Gastroesophageal sphincter (tissue), 4 donors: ENCODE data around the gene CACNA1C. TPM values are rescaled to one million over a fixed set of nuclear protein-coding genes. Genes with fewer than 3 reads are reported as not detected.

Source experiments
- ATAC-seq: fragments of 150-250 bp; one replicate; pipeline ENCODE4 v1.9.1; 2016; ENCODE audit warnings: mild to moderate bottlenecking, moderate library complexity
- H3K27ac ChIP-seq, 4 donors: fragments of 200-600 bp; sonication (generic) in 3 of 4; 1 replicate in 3 of 4; 2 replicates in 1 of 4; pipeline ENCODE4 v1.5.1; 2016 to 2019
- H3K27me3 ChIP-seq: fragments of 200-600 bp; sonication (generic); one replicate; pipeline ENCODE4 v1.5.1; 2019
- H3K36me3 ChIP-seq, 2 donors: fragments of 200-600 bp; sonication (generic); one replicate each; pipeline ENCODE4 v1.5.1; 2019; ENCODE audit warnings: control low read depth in 1 of 2
- H3K4me1 ChIP-seq, 3 donors: fragments of 200-600 bp; sonication (generic); 1 replicate in 2 of 3; 2 replicates in 1 of 3; pipeline ENCODE4 v1.5.1; 2016 to 2019; ENCODE audit warnings: control low read depth in 2 of 3
- H3K4me3 ChIP-seq, 2 donors: fragments of 200-600 bp; sonication (generic); one replicate each; pipeline ENCODE4 v1.5.1; 2019; ENCODE audit warnings: mild to moderate bottlenecking in 1 of 2, moderate library complexity in 1 of 2
- H3K9me3 ChIP-seq, 3 donors: fragments of 200-600 bp; sonication (generic); one replicate each; pipeline ENCODE4 v1.5.1; 2017 to 2019; ENCODE audit warnings: control low read depth in 2 of 3
- CTCF ChIP-seq, 4 experiments: fragments of 200-600 bp in 2 of 4; fragments of 450-650 bp in 2 of 4; sonication (generic) in 1 of 4; IDR thresholded peaks; one replicate each; pipeline ENCODE4 v1.5.1; 2017 to 2019; ENCODE audit warnings: antibody characterized with exemption in 4 of 4, mild to moderate bottlenecking in 2 of 4, moderate library complexity in 2 of 4
- EP300 ChIP-seq: sonication (generic); formaldehyde crosslinking; IDR thresholded peaks from one replicate; pipeline ENCODE4 v1.6.1; 2017; ENCODE audit warnings: antibody characterized with exemption, mild to moderate bottlenecking
- POLR2A ChIP-seq, 2 donors: fragments of 450-650 bp; IDR thresholded peaks; one replicate each; pipeline ENCODE4 v1.6.1; 2017; ENCODE audit warnings: antibody characterized with exemption in 2 of 2, mild to moderate bottlenecking in 2 of 2, moderate library complexity in 1 of 2
- POLR2AphosphoS5 ChIP-seq: sonication (generic); formaldehyde crosslinking; IDR thresholded peaks from one replicate; pipeline ENCODE4 v1.6.1; 2017; ENCODE audit warnings: antibody characterized with exemption
- WGBS, 2 donors: methylation state at CpG; one replicate each; pipeline ENCODE4 v1.1.5; 2018; ENCODE audit warnings: low coverage in 1 of 2; 5-methylcytosine and 5-hydroxymethylcytosine counted together
- total RNA-seq, 4 donors: library from RNA; depleted of rRNA; stranded (reverse); fragments of >200 nt; gene quantifications; one replicate each; pipeline ENCODE4 v1.1.0, GENCODE V29; 2016

CACNA1C gene
- total RNA-seq, 4 donors from 2014 or later, result 22.9 to 96.2 (median 41.4) TPM

- WGBS, 2 donors, result 86 to 88% methylated on average over 4 of the region's 4 CpGs
- no peak for TF ChIP-seq CTCF (IDR thresholded peaks at IDR 0.05)
These were observed 478.6 kb downstream of the CACNA1C start for GRCh38 chr12:2531371-2531770.

DNA sequence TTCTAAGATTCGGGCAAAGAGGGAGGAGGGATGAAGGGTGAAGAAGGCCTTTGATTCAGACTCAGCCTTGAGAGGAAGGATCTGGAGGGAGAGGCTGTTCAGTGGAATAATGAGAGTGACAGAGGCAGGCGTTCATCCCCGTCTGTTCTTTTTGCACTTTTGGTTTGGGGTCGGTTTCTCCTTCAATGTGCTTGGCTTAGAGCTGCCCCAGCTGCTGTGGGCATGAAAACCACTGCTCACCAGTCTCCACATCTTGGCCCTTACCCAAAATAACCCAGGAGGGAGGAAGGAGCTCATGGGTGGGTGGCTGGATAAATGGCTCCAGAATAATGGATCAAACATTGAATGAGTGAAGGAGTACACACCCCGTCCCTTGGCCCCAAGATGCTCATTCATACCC is 480.2 kb downstream of the CACNA1C start:
- H3K4me1 ChIP-seq, result no peaks in the 10 kb centered on the region
- H3K9me3 ChIP-seq, result no peaks in the 10 kb centered on the region
- no peak for ATAC-seq
- peaks cover 0 to 74% of the 10 kb centered on the region in 2 donors for H3K36me3 ChIP-seq
- H3K4me3 ChIP-seq, result no peak overlapping the region
- H3K27ac ChIP-seq, result no peak overlapping the region
- TF ChIP-seq POLR2AphosphoS5 (no peak), CTCF (IDR thresholded peaks at IDR 0.05) (no peak), POLR2A (IDR thresholded peaks at IDR 0.05) (no peak)
- no peaks in the 10 kb centered on the region for H3K27me3 ChIP-seq
- 67 to 90% methylated on average over 1 to 4 of the region's 5 CpGs for WGBS, 2 donors

More at GRCh38 chr12:2531371-2531770, 478.6 kb downstream of the CACNA1C start:
- Histone ChIP-seq H3K27ac (no peak overlapping the region), H3K4me1 (no peaks in the 10 kb centered on the region), H3K4me3 (no peak overlapping the region), H3K36me3 (peaks cover 0 to 76% of the 10 kb centered on the region in 2 donors), H3K27me3 (no peaks in the 10 kb centered on the region), H3K9me3 (no peaks in the 10 kb centered on the region)
- ATAC-seq, result no peak

DNA sequence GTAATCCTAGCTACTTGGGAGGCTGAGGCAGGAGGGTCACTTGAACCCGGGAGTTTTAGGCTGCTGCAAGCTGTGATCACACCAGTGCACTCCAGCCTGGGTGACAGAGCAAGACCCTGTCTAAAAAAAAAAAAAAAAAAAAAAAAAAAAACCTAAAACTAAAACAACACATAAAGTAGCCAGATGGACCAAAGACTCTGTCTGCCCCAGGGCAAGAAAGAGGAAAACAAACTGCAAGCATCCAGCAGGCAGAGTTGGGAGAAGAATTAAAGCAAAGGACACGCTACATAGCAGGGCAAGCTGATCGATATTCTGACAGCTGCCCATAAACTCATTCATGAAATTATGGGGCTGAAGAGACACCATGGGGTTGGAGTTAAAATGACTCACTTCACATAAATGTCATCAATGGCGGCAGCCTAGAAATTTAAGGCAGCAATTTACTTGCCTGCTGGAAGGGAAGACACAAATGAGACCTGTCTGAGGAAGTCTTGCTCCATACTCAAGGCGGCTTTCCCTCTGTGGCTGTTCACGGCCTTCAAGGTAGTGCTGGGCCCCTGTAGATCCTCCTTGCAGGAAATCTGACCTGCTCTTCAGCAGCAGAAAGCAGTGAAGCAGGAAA is 482.9 kb downstream of the CACNA1C start:
- no peak overlapping the region for H3K4me3 ChIP-seq
- H3K36me3 ChIP-seq, result peaks cover 0 to 60% of the 10 kb centered on the region in 2 donors
- no peak overlapping the region for H3K27ac ChIP-seq
- TF ChIP-seq CTCF (IDR thresholded peaks at IDR 0.05) (no peak), POLR2AphosphoS5 (no peak), EP300 (no peak), POLR2A (IDR thresholded peaks at IDR 0.05) (no peak)
- ATAC-seq, result no peak
- WGBS, 2 donors, result 78 to 93% methylated on average over 3 to 4 of the region's 6 CpGs
- no peaks in the 10 kb centered on the region for H3K4me1 ChIP-seq
- no peaks in the 10 kb centered on the region for H3K27me3 ChIP-seq
- H3K9me3 ChIP-seq, result no peaks in the 10 kb centered on the region

DNA sequence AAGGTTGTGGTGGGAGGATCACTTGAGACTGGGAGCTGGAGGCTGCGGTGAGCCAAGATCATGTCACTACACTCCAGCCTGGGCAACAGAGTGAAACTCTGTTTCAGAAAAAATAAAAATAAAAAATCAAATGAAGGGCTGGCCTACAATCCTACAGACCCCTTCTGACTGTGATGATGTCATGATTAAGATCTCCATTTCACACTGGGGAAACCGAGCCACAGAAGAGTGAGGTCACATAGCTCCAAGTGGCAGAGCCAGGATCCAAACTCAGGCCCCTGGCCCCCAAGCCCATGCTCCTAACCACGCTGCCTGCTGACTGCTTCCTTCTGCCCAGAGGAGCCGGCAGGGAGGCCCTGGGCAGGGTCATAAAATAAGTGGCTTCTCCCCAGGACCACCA is 483.9 kb downstream of the CACNA1C start:
- WGBS, 2 donors, result 79 to 100% methylated on average over 1 to 2 of the region's 4 CpGs
- TF ChIP-seq CTCF (IDR thresholded peaks at IDR 0.05) (no peak), POLR2A (IDR thresholded peaks at IDR 0.05) (no peak), EP300 (no peak), POLR2AphosphoS5 (no peak)
- no peak overlapping the region for H3K27ac ChIP-seq
- H3K4me1 ChIP-seq, result no peaks in the 10 kb centered on the region
- H3K4me3 ChIP-seq, result no peak overlapping the region
- no peaks in the 10 kb centered on the region for H3K27me3 ChIP-seq
- H3K36me3 ChIP-seq, result peaks cover 0 to 57% of the 10 kb centered on the region in 2 donors
- no peaks in the 10 kb centered on the region for H3K9me3 ChIP-seq
- ATAC-seq, result no peak

- Histone ChIP-seq H3K4me1 (no peaks in the 10 kb centered on the region), H3K27ac (no peak overlapping the region), H3K9me3 (no peaks in the 10 kb centered on the region), H3K36me3 (peaks cover 0 to 55% of the 10 kb centered on the region in 2 donors), H3K27me3 (no peaks in the 10 kb centered on the region), H3K4me3 (no peak overlapping the region)
- no peak for ATAC-seq
- WGBS, 2 donors, result 92 to 100% methylated on average over 1 to 2 of the region's 5 CpGs
- no peak for TF ChIP-seq EP300
- no peak for TF ChIP-seq POLR2A (IDR thresholded peaks at IDR 0.05)
- no peak for TF ChIP-seq POLR2AphosphoS5
- TF ChIP-seq CTCF (IDR thresholded peaks at IDR 0.05), result no peak
These were observed 485.2 kb downstream of the CACNA1C start for GRCh38 chr12:2537868-2538541.
